DOHH2 (cell line): ENCODE measurements around the gene PRPF38B.

ENCODE experiments used
- CTCF ChIP-seq: fragments of 200-600 bp; sonication (generic); IDR thresholded peaks from one replicate; pipeline ENCODE4 v1.5.1; 2014; ENCODE audit warnings: antibody characterized with exemption, mild to moderate bottlenecking, low read depth, low read length; ENCODE audit not compliant: poor library complexity, severe bottlenecking
- EZH2phosphoT487 ChIP-seq: fragments of 200-600 bp; sonication (generic); IDR thresholded peaks from 2 replicates; pipeline ENCODE4 v1.6.1; 2017; ENCODE audit warnings: borderline replicate concordance, mild to moderate bottlenecking, antibody characterized with exemption, low read length, moderate library complexity, mixed read lengths

- TF ChIP-seq EZH2phosphoT487 (no peak), CTCF (no peak)
These were observed 9.2 kb downstream of the PRPF38B start for GRCh38 chr1:108701176-108701849.
